ENCODE measurements around the gene IL9. TPM values are rescaled to one million over a fixed set of nuclear protein-coding genes. Genes with fewer than 3 reads are reported as not detected.

IL9 gene
- total and polyA plus RNA-seq, 2 of the 13 experiments (the other 11 are each of a cell fraction or from before 2014, with no cell fraction given) = not detected

- FAIRE-seq = no peak
- no peak for TF ChIP-seq HOMEZ (CRISPR knock-in tag; IDR thresholded peaks at IDR 0.05; ENCODE audit: low read depth)
- TF ChIP-seq NCOA2 (CRISPR knock-in tag; IDR thresholded peaks at IDR 0.05) = no peak
- TF ChIP-seq KDM5A (IDR thresholded peaks at IDR 0.05; ENCODE audit: borderline replicate concordance, low read length) = no peak
- no peak for TF ChIP-seq XBP1 (CRISPR knock-in tag; IDR thresholded peaks at IDR 0.05)
- Histone ChIP-seq H3K36me3 (replicated peaks in 1 of 2; ENCODE audit: control insufficient read depth in 1 of 2, insufficient read depth in 2 of 2, low read length in 2 of 2) (no peaks in the 10 kb centered on the region), H3K27me3 (ENCODE audit: control insufficient read depth in 1 of 2, insufficient read depth in 2 of 2, low read length in 2 of 2) (no peaks in the 10 kb centered on the region), H3K9me3 (ENCODE audit: low read length) (no peaks in the 10 kb centered on the region), H4K20me1 (ENCODE audit: insufficient read depth, low read length) (no peaks in the 10 kb centered on the region), H3K9ac (ENCODE audit: insufficient read depth, low read depth, low read length) (no peak overlapping the region), H3K79me2 (ENCODE audit: insufficient read depth, low read length) (no peaks in the 10 kb centered on the region), H3K4me3 (replicated peaks in 1 of 3; ENCODE audit: insufficient read depth in 1 of 3, low read depth in 2 of 3, low read length in 3 of 3) (no peak overlapping the region), H3K27ac (ENCODE audit: extremely low read length, insufficient read depth, low read length) (no peak overlapping the region), H2AFZ (ENCODE audit: low read length) (no peak overlapping the region), H3K4me2 (ENCODE audit: low read depth, low read length) (no peak overlapping the region), H3K4me1 (ENCODE audit: insufficient read depth, low read length) (peaks cover 37% of the 10 kb centered on the region)
- DNase-seq (ENCODE audit: low spot score) = no peak
- ATAC-seq = no peak
- in situ Hi-C loops (cut with HindIII; ENCODE audit: extremely low pct_ligation_motif_present, low pct_unique_long_range_greater_than_20kb) (loop anchor here (25.0 kb wide), 1 partner anchor 538 kb away; no protein-coding TSS in a partner anchor), intact Hi-C loops (cut with micrococcal nuclease; ENCODE audit: unreplicated experiment) (no loop called here)
- ChIA-PET CTCF (ENCODE audit: low intra/inter-chr PET ratio, low total read pairs) (no interaction called here), POLR2A (no interaction called here)
- no TSS peak for BruUV-seq (replicated peaks)
- 49% methylated on average over 3 of the region's 3 CpGs for WGBS (ENCODE audit: low lambda C conversion rate)
These were observed 21.2 kb downstream of the IL9 start for GRCh38 chr5:135874461-135874860.

- FAIRE-seq (no peak), ATAC-seq (no peak), DNase-seq (ENCODE audit: low spot score) (no peak)
- intact Hi-C loops (cut with micrococcal nuclease; ENCODE audit: unreplicated experiment) = no loop called here
- H3K79me2 ChIP-seq (ENCODE audit: insufficient read depth, low read length) = no peaks in the 10 kb centered on the region
- ChIA-PET CTCF (ENCODE audit: low intra/inter-chr PET ratio, low total read pairs) (no interaction called here), POLR2A (no interaction called here)
- H3K27ac ChIP-seq (ENCODE audit: extremely low read length, insufficient read depth, low read length) = no peak overlapping the region
- H3K9ac ChIP-seq (ENCODE audit: insufficient read depth, low read depth, low read length) = no peak overlapping the region
- in situ Hi-C loops (cut with HindIII; ENCODE audit: extremely low pct_ligation_motif_present, low pct_unique_long_range_greater_than_20kb) = loop anchor here (25.0 kb wide), 1 partner anchor 538 kb away; no protein-coding TSS in a partner anchor
- no peaks in the 10 kb centered on the region for H4K20me1 ChIP-seq (ENCODE audit: insufficient read depth, low read length)
- peaks cover 43% of the 10 kb centered on the region for H3K4me1 ChIP-seq (ENCODE audit: insufficient read depth, low read length)
- 59% methylated on average over 5 of the region's 5 CpGs for WGBS (ENCODE audit: low lambda C conversion rate)
- H3K36me3 ChIP-seq (replicated peaks in 1 of 2; ENCODE audit: control insufficient read depth in 1 of 2, insufficient read depth in 2 of 2, low read length in 2 of 2) = no peaks in the 10 kb centered on the region
- no peak overlapping the region for H2AFZ ChIP-seq (ENCODE audit: low read length)
- TF ChIP-seq CCDC6 (CRISPR knock-in tag; IDR thresholded peaks at IDR 0.05) (no peak), MED13 (CRISPR knock-in tag; IDR thresholded peaks at IDR 0.05) (no peak), NONO (IDR thresholded peaks at IDR 0.05) (no peak), NONO (CRISPR knock-in tag; conservative IDR thresholded peaks at IDR 0.05) (no peak), ZNF652 (CRISPR knock-in tag; IDR thresholded peaks at IDR 0.05; ENCODE audit: borderline replicate concordance, low read depth) (no peak), SPEN (CRISPR knock-in tag; IDR thresholded peaks at IDR 0.05; ENCODE audit: low read depth) (no peak)
- TF ChIP-seq, protein P1, sequence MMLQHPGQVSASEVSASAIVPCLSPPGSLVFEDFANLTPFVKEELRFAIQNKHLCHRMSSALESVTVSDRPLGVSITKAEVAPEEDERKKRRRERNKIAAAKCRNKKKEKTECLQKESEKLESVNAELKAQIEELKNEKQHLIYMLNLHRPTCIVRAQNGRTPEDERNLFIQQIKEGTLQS (CRISPR knock-in tag; IDR thresholded peaks at IDR 0.05) = no peak
- TF ChIP-seq, protein P2, sequence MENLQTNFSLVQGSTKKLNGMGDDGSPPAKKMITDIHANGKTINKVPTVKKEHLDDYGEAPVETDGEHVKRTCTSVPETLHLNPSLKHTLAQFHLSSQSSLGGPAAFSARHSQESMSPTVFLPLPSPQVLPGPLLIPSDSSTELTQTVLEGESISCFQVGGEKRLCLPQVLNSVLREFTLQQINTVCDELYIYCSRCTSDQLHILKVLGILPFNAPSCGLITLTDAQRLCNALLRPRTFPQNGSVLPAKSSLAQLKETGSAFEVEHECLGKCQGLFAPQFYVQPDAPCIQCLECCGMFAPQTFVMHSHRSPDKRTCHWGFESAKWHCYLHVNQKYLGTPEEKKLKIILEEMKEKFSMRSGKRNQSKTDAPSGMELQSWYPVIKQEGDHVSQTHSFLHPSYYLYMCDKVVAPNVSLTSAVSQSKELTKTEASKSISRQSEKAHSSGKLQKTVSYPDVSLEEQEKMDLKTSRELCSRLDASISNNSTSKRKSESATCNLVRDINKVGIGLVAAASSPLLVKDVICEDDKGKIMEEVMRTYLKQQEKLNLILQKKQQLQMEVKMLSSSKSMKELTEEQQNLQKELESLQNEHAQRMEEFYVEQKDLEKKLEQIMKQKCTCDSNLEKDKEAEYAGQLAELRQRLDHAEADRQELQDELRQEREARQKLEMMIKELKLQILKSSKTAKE (CRISPR knock-in tag; IDR thresholded peaks at IDR 0.05; ENCODE audit: borderline replicate concordance) = no peak
- BruUV-seq (replicated peaks) = no TSS peak
- no peak overlapping the region for H3K4me2 ChIP-seq (ENCODE audit: low read depth, low read length)
- H3K9me3 ChIP-seq (ENCODE audit: low read length) = no peaks in the 10 kb centered on the region
- H3K4me3 ChIP-seq (replicated peaks in 1 of 3; ENCODE audit: insufficient read depth in 1 of 3, low read depth in 2 of 3, low read length in 3 of 3) = no peak overlapping the region
- no peaks in the 10 kb centered on the region for H3K27me3 ChIP-seq (ENCODE audit: control insufficient read depth in 1 of 2, insufficient read depth in 2 of 2, low read length in 2 of 2)
These were observed 21.8 kb downstream of the IL9 start for GRCh38 chr5:135873831-135874230.
